H1 (cell line): Measurements from ENCODE around the gene MRPS12. TPM values are rescaled to one million over a fixed set of nuclear protein-coding genes. Genes with fewer than 3 reads are reported as not detected.

Experiments used
- ASH2L ChIP-seq: fragments of 200-600, 300-600 bp; sonication (generic); IDR thresholded peaks from one replicate; pipeline ENCODE4 v1.7.1; 2017; ENCODE audit warnings: low read length
- CHD7 ChIP-seq: fragments of 300-600 bp; sonication (generic); IDR thresholded peaks from 2 replicates; pipeline ENCODE4 v1.7.1; 2012; ENCODE audit warnings: low read length, moderate library complexity, mild to moderate bottlenecking, inconsistent platforms; ENCODE audit not compliant: insufficient replicate concordance
- GABPA ChIP-seq: IDR thresholded peaks from 2 replicates; pipeline ENCODE4 v1.6.1; 2011; ENCODE audit warnings: mild to moderate bottlenecking, low read length, moderate library complexity, borderline replicate concordance; ENCODE audit not compliant: insufficient read depth
- MAFK ChIP-seq: IDR thresholded peaks from 2 replicates; pipeline ENCODE4 v1.6.1; 2012; ENCODE audit warnings: low read depth, mild to moderate bottlenecking, improper control_type of control experiment, low read length
- POLR2AphosphoS5 ChIP-seq: IDR thresholded peaks from 2 replicates; pipeline ENCODE4 v1.6.1; 2011; ENCODE audit warnings: low read depth, low read length
- RBBP5 ChIP-seq: IDR thresholded peaks from 2 replicates; pipeline ENCODE4 v1.7.1; 2012; ENCODE audit warnings: low read depth, mild to moderate bottlenecking, inconsistent platforms, low read length, moderate library complexity, borderline replicate concordance
- RFX5 ChIP-seq: IDR thresholded peaks from 2 replicates; pipeline ENCODE4 v1.6.1; 2011; ENCODE audit warnings: low read depth, low read length, improper control_type of control experiment, borderline replicate concordance
- RXRA ChIP-seq: IDR thresholded peaks from 2 replicates; pipeline ENCODE4 v1.6.1; 2011; ENCODE audit warnings: low read depth, mild to moderate bottlenecking, low read length, moderate library complexity; ENCODE audit not compliant: insufficient read depth
- SP4 ChIP-seq: IDR thresholded peaks from 2 replicates; pipeline ENCODE4 v1.6.1; 2012; ENCODE audit warnings: low read length, inconsistent platforms
- TAF1 ChIP-seq: IDR thresholded peaks from 2 replicates; pipeline ENCODE4 v1.6.1; 2011; ENCODE audit warnings: mild to moderate bottlenecking, low read depth, low read length
- ZNF274 ChIP-seq: IDR thresholded peaks from 2 replicates; pipeline ENCODE4 v1.7.0; 2012; ENCODE audit warnings: low read length, borderline replicate concordance; ENCODE audit errors: extremely low read depth
- polyA plus RNA-seq, 7 experiments: library from polyadenylated mRNA; depleted of rRNA in 3 of 7; stranded (reverse) in 5 of 7; unstranded in 2 of 7; fragments of >200 nt in 5 of 7; fragments of 200-250 nt in 2 of 7; gene quantifications; 1 replicate in 5 of 7; 2 replicates in 1 of 7; 4 replicates in 1 of 7; pipeline versions ENCODE4 v1.2.1 to v1.2.3, GENCODE V29; 2011 to 2013; ENCODE audit warnings: missing spikeins in 2 of 7, mixed read lengths in 2 of 7
- total RNA-seq: library from RNA; stranded (reverse); fragmentation: NEBNext Ultra II Directional; extraction: Animal tissue kit (Norgen Biotek cat#: 25700); gene quantifications from 2 replicates; pipeline ENCODE4 v1.2.1, GENCODE V29; 2021

The MRPS12 gene
- total and polyA plus RNA-seq, 2 of the 8 experiments (the other 6 are each of a cell fraction or from before 2014, with no cell fraction given), result 79.0 to 175 TPM

GRCh38 chr19:38929929-38930775 lies 592 bp upstream of the MRPS12 start, which contains the start of gene SARS2 (continued):
- TF ChIP-seq CHD7 (no peak), ZNF274 (no peak), TAF1 (peak; percentile 97), SP4 (peak; percentile 91), RFX5 (no peak), GABPA (no peak), MAFK (no peak), RBBP5 (peak; percentile 94), POLR2AphosphoS5 (peak; percentile 97), ASH2L (peak; percentile 98), RXRA (no peak)
